ENCODE results near the gene RGL4.

The RGL4 gene

GRCh38 chr22:23681026-23681809 lies 9.6 kb upstream of the RGL4 start:
- no peak for DNase-seq (ENCODE audit: low spot score)

- DNase-seq (ENCODE audit: low spot score) = no peak
These were observed 8.7 kb upstream of the RGL4 start for GRCh38 chr22:23682077-23682476.

- peak; percentile 29 for DNase-seq (ENCODE audit: low spot score)
These were observed 7.9 kb upstream of the RGL4 start for GRCh38 chr22:23682827-23683355.

GRCh38 chr22:23683545-23683944 lies 7.3 kb upstream of the RGL4 start:
- peak; percentile 26 for DNase-seq (ENCODE audit: low spot score)

GRCh38 chr22:23684026-23684425 lies 6.8 kb upstream of the RGL4 start:
- DNase-seq (ENCODE audit: low spot score) = peak; percentile 25

- no peak for DNase-seq (ENCODE audit: low spot score)
These were observed 6.2 kb upstream of the RGL4 start for GRCh38 chr22:23684561-23685031.

- no peak for DNase-seq (ENCODE audit: low spot score)
These were observed 5.5 kb upstream of the RGL4 start for GRCh38 chr22:23685205-23685784.

GRCh38 chr22:23686416-23687024 lies 4.3 kb upstream of the RGL4 start:
- DNase-seq (ENCODE audit: low spot score) = peak; percentile 25

GRCh38 chr22:23688121-23688520 lies 2.7 kb upstream of the RGL4 start:
- DNase-seq (ENCODE audit: low spot score) = peak; percentile 34

GRCh38 chr22:23688571-23688970 lies 2.2 kb upstream of the RGL4 start:
- peak; percentile 38 for DNase-seq (ENCODE audit: low spot score)

- no peak for DNase-seq (ENCODE audit: low spot score)
These were observed 1.4 kb upstream of the RGL4 start for GRCh38 chr22:23689414-23689813.

GRCh38 chr22:23691748-23692423 lies 1.1 kb downstream of the RGL4 start:
- DNase-seq (ENCODE audit: low spot score) = no peak

- no peak for DNase-seq (ENCODE audit: low spot score)
These were observed 1.9 kb downstream of the RGL4 start for GRCh38 chr22:23692598-23693291.

GRCh38 chr22:23693979-23694680 lies 3.3 kb downstream of the RGL4 start:
- DNase-seq (ENCODE audit: low spot score) = no peak

- DNase-seq (ENCODE audit: low spot score) = no peak
These were observed 4.3 kb downstream of the RGL4 start for GRCh38 chr22:23695141-23695540.

- no peak for DNase-seq (ENCODE audit: low spot score)
These were observed 4.9 kb downstream of the RGL4 start for GRCh38 chr22:23695571-23696325.

- no peak for DNase-seq (ENCODE audit: low spot score)
These were observed 5.6 kb downstream of the RGL4 start for GRCh38 chr22:23696326-23696851.

GRCh38 chr22:23697031-23697970 lies 6.5 kb downstream of the RGL4 start:
- DNase-seq (ENCODE audit: low spot score) = no peak

GRCh38 chr22:23698094-23698493 lies 7.3 kb downstream of the RGL4 start:
- DNase-seq (ENCODE audit: low spot score) = no peak
